Measurements from ENCODE around the gene VIM. TPM values are rescaled to one million over a fixed set of nuclear protein-coding genes. Genes with fewer than 3 reads are reported as not detected.

Gene VIM
- total and polyA plus RNA-seq, 10 of the 15 experiments (the other 5 are each of a cell fraction or from before 2014, with no cell fraction given) = 44.2 to 287 (median 188) TPM

- Histone ChIP-seq H3K9me3 (replicated peaks; ENCODE audit: control insufficient read depth, insufficient read depth, low read length) (no peaks in the 10 kb centered on the region), H3K27ac (ENCODE audit: control insufficient read depth, insufficient read depth) (no peak overlapping the region), H3K4me3 (no peak overlapping the region), H2AFZ (ENCODE audit: control insufficient read depth, low read depth, low read length) (no peak overlapping the region), H3K36me3 (ENCODE audit: control insufficient read depth in 2 of 2, insufficient read depth in 2 of 2, low read length in 1 of 2) (no peaks in the 10 kb centered on the region), H4K20me1 (ENCODE audit: control insufficient read depth, insufficient read depth) (no peaks in the 10 kb centered on the region), H3K4me1 (ENCODE audit: control insufficient read depth, insufficient read depth, low read length) (no peaks in the 10 kb centered on the region), H3K27me3 (replicated peaks in 1 of 2; ENCODE audit: control insufficient read depth in 2 of 2, insufficient read depth in 2 of 2, low read length in 1 of 2) (no peaks in the 10 kb centered on the region; a peak in 1 of 4 replicates), H3K79me2 (ENCODE audit: control insufficient read depth, insufficient read depth, low read length) (no peaks in the 10 kb centered on the region), H3K9ac (ENCODE audit: control insufficient read depth, insufficient read depth, low read length) (no peak overlapping the region), H3K4me2 (ENCODE audit: control insufficient read depth, insufficient read depth) (no peak overlapping the region)
- POLR2A ChIA-PET = no interaction called here
- FAIRE-seq = no peak
- BruUV-seq (replicated peaks) = no TSS peak
- SMC1A ChIA-PET (ENCODE audit: uncharacterized antibody, unreplicated experiment) = no interaction called here
- no peak for DNase-seq (ENCODE audit: low read depth, low spot score)
- CTCF ChIA-PET = no interaction called here
- 77% methylated on average over 12 of the region's 12 CpGs for WGBS (ENCODE audit: insufficient coverage, insufficient replicate concordance, low lambda C conversion rate, missing lambda C conversion rate)
- in situ Hi-C loops (cut with MboI) (loop anchor here (25.0 kb wide), 1 partner anchor 1385 kb away; no protein-coding TSS in a partner anchor), intact Hi-C loops (cut with micrococcal nuclease; ENCODE audit: unreplicated experiment) (no loop called here)
- RAD21 ChIA-PET (ENCODE audit: unreplicated experiment) = no interaction called here
- no peak for TF ChIP-seq SUPT20H (IDR thresholded peaks at IDR 0.05; ENCODE audit: borderline replicate concordance, control insufficient read depth, low read depth, low read length)
- TF ChIP-seq IKZF2 (IDR thresholded peaks at IDR 0.05) = no peak
- no peak for TF ChIP-seq RELA (IDR thresholded peaks at IDR 0.05; ENCODE audit: borderline replicate concordance, partially characterized antibody)
- no peak for TF ChIP-seq SMC3 (IDR thresholded peaks at IDR 0.05; ENCODE audit: borderline replicate concordance, low read length)
- no peak for TF ChIP-seq GATAD2B (conservative IDR thresholded peaks at IDR 0.05; ENCODE audit: low read depth)
- no peak for TF ChIP-seq E2F4 (IDR thresholded peaks at IDR 0.05; ENCODE audit: low read depth, low read length)
- TF ChIP-seq PBX3 (IDR thresholded peaks at IDR 0.05; ENCODE audit: insufficient replicate concordance, low read depth, low read length) = no peak
- no peak for TF ChIP-seq STAT1 (conservative IDR thresholded peaks at IDR 0.05)
- TF ChIP-seq ZNF207 (IDR thresholded peaks at IDR 0.05; ENCODE audit: borderline replicate concordance) = no peak
- no peak for TF ChIP-seq RAD51 (IDR thresholded peaks at IDR 0.05)
- TF ChIP-seq TBL1XR1 (IDR thresholded peaks at IDR 0.05; ENCODE audit: low read depth, low read length) = no peak
- no peak for TF ChIP-seq HDGF (IDR thresholded peaks at IDR 0.05)
- no peak for TF ChIP-seq TCF3 (IDR thresholded peaks at IDR 0.05; ENCODE audit: borderline replicate concordance, insufficient read depth, low read depth, low read length)
- no peak for TF ChIP-seq NFYA (IDR thresholded peaks at IDR 0.05; ENCODE audit: borderline replicate concordance, low read depth, low read length)
- TF ChIP-seq ZNF274 (IDR thresholded peaks at IDR 0.05; ENCODE audit: insufficient read depth, insufficient read length) = no peak
- no peak for TF ChIP-seq MTA3 (IDR thresholded peaks at IDR 0.05; ENCODE audit: borderline replicate concordance, low read length)
- no peak for TF ChIP-seq ZNF622 (IDR thresholded peaks at IDR 0.05)
- TF ChIP-seq RB1 (IDR thresholded peaks at IDR 0.05; ENCODE audit: borderline replicate concordance) = no peak
- ATAC-seq = no peak
These were observed 44.6 kb downstream of the VIM start for GRCh38 chr10:17272648-17273047.
